CD14-positive monocyte (primary cell): ENCODE data around the gene HES7. TPM values are rescaled to one million over a fixed set of nuclear protein-coding genes. Genes with fewer than 3 reads are reported as not detected.
A peak's percentile ranks its signal among the peaks of the same experiment; 100 is the strongest.

Experiments used
- DNase-seq, 3 donors: peaks; one replicate each; pipeline ENCODE4 v3.0.0-alpha.2; 2011 to 2022
- H2AFZ ChIP-seq: 2 replicates; pipeline ENCODE4 v1.6.0; 2012; ENCODE audit warnings: mild to moderate bottlenecking, low read depth, low read length, inconsistent platforms; ENCODE audit not compliant: insufficient read depth, poor library complexity, severe bottlenecking
- H3K27ac ChIP-seq, 2 donors: 1 replicate in 1 of 2; 2 replicates in 1 of 2; pipeline ENCODE4 v1.5.1; 2012 to 2013; ENCODE audit warnings: low read length in 2 of 2, control low read depth in 1 of 2, inconsistent platforms in 1 of 2, low read depth in 1 of 2, mild to moderate bottlenecking in 1 of 2
- H3K27me3 ChIP-seq, 2 donors: one replicate each; pipeline versions ENCODE4 v1.6.0 to v1.6.1; 2011 to 2013; ENCODE audit warnings: low read length in 2 of 2; ENCODE audit not compliant: control insufficient read depth in 2 of 2, insufficient read depth in 2 of 2
- H3K36me3 ChIP-seq, 2 donors: replicated peaks in 1 of 2; 1 replicate in 1 of 2; 2 replicates in 1 of 2; pipeline versions ENCODE4 v1.5.1 to v1.6.1; 2012 to 2013; ENCODE audit warnings: low read length in 2 of 2, control low read depth in 1 of 2, inconsistent platforms in 1 of 2, mild to moderate bottlenecking in 1 of 2; ENCODE audit not compliant: insufficient read depth in 2 of 2, control insufficient read depth in 1 of 2
- H3K4me1 ChIP-seq, 2 donors: 1 replicate in 1 of 2; 2 replicates in 1 of 2; pipeline versions ENCODE4 v1.5.1 to v1.6.1; 2012 to 2013; ENCODE audit warnings: low read length in 2 of 2, control low read depth in 1 of 2, inconsistent platforms in 1 of 2, mild to moderate bottlenecking in 1 of 2, moderate library complexity in 1 of 2; ENCODE audit not compliant: insufficient read depth in 2 of 2, control insufficient read depth in 1 of 2
- H3K4me2 ChIP-seq: replicated peaks from 2 replicates; pipeline ENCODE3; 2012; ENCODE audit warnings: low read length, moderate library complexity, mild to moderate bottlenecking; ENCODE audit not compliant: poor library complexity, severe bottlenecking; ENCODE audit errors: extremely low read depth
- H3K4me3 ChIP-seq, 3 experiments: fragments of 200-600 bp in 1 of 3; sonication (generic) in 1 of 3; replicated peaks in 1 of 3; 1 replicate in 2 of 3; 2 replicates in 1 of 3; pipeline ENCODE4 v1.5.1; 2011 to 2013; ENCODE audit warnings: low read length in 3 of 3, mild to moderate bottlenecking in 3 of 3, control low read depth in 2 of 3, low read depth in 2 of 3, inconsistent platforms in 1 of 3, moderate library complexity in 1 of 3
- H3K79me2 ChIP-seq: 2 replicates; pipeline ENCODE4 v1.6.0; 2012; ENCODE audit warnings: mild to moderate bottlenecking, control low read depth, inconsistent platforms, low read length, moderate library complexity; ENCODE audit not compliant: insufficient read depth
- H3K9ac ChIP-seq: 2 replicates; pipeline ENCODE4 v1.6.0; 2017; ENCODE audit warnings: low read length, mild to moderate bottlenecking; ENCODE audit not compliant: insufficient read depth, poor library complexity, severe bottlenecking
- H3K9me3 ChIP-seq, 2 donors: replicated peaks in 1 of 2; 1 replicate in 1 of 2; 2 replicates in 1 of 2; pipeline versions ENCODE4 v1.5.1 to v1.6.1; 2012 to 2013; ENCODE audit warnings: low read length in 2 of 2, control low read depth in 1 of 2; ENCODE audit not compliant: control insufficient read depth in 1 of 2, insufficient read depth in 1 of 2
- H4K20me1 ChIP-seq: 2 replicates; pipeline ENCODE4 v1.6.0; 2012; ENCODE audit warnings: mild to moderate bottlenecking, low read length, control low read depth, moderate library complexity; ENCODE audit not compliant: insufficient read depth
- H3K27ac Mint-ChIP-seq, 7 donors: one replicate each; pipeline ENCODE4 v1.8.0; 2020; ENCODE audit warnings: mild to moderate bottlenecking in 7 of 7, mixed read lengths in 7 of 7, moderate library complexity in 6 of 7, inconsistent platforms in 2 of 7
- H3K27me3 Mint-ChIP-seq, 3 donors: one replicate each; pipeline ENCODE4 v1.8.0; 2021 to 2022; ENCODE audit warnings: low read depth in 3 of 3, mild to moderate bottlenecking in 3 of 3, mixed read lengths in 3 of 3, moderate library complexity in 3 of 3, inconsistent platforms in 1 of 3
- H3K36me3 Mint-ChIP-seq, 2 donors: one replicate each; pipeline ENCODE4 v1.8.0; 2020; ENCODE audit warnings: mixed read lengths in 2 of 2, inconsistent platforms in 1 of 2, mild to moderate bottlenecking in 1 of 2
- H3K4me1 Mint-ChIP-seq: one replicate; pipeline ENCODE4 v1.8.0; 2020; ENCODE audit warnings: mild to moderate bottlenecking, mixed read lengths
- H3K4me3 Mint-ChIP-seq, 2 donors: one replicate each; pipeline ENCODE4 v1.8.0; 2020; ENCODE audit warnings: mild to moderate bottlenecking in 2 of 2, mixed read lengths in 2 of 2, moderate library complexity in 1 of 2
- H3K9me3 Mint-ChIP-seq, 7 donors: one replicate each; pipeline ENCODE4 v1.8.0; 2020 to 2022; ENCODE audit warnings: mixed read lengths in 7 of 7, mild to moderate bottlenecking in 6 of 7, moderate library complexity in 6 of 7, inconsistent platforms in 2 of 7
- CTCF ChIP-seq: fragments of 200-600 bp; IDR thresholded peaks from one replicate; pipeline ENCODE4 v1.8.0; 2022; ENCODE audit warnings: antibody characterized with exemption, mild to moderate bottlenecking
- WGBS: methylation state at CpG from one replicate; pipeline ENCODE4 v1.1.5; 2013; ENCODE audit warnings: missing lambda C conversion rate; ENCODE audit not compliant: insufficient coverage; 5-methylcytosine and 5-hydroxymethylcytosine counted together
- intact Hi-C, 2 donors: fragments of 100-400 bp; cut with micrococcal nuclease; formaldehyde crosslinking; loops; one replicate each; pipeline versions ENCODE4 v1.15.0 to v1.15.1; 2023
- polyA plus RNA-seq, 3 donors: library from polyadenylated mRNA; depleted of rRNA in 1 of 3; unstranded in 2 of 3; stranded (reverse) in 1 of 3; fragments of 300-500 nt in 2 of 3; fragments of >200 nt in 1 of 3; fragmentation: Illumina TruSeq in 2 of 3; gene quantifications; 1 replicate in 2 of 3; 2 replicates in 1 of 3; pipeline ENCODE4 v1.2.3, GENCODE V29; 2012 to 2021

Gene HES7
- polyA plus RNA-seq, 3 donors: not detected

- Mint-ChIP-seq H3K27ac (peak overlapping the region in 2 of 7 donors; percentile 10 to 73), H3K4me3 (peak overlapping the region; percentile 86 to 97), H3K27me3 (peaks cover 82 to 91% (median 84%) of the 10 kb centered on the region in 3 donors), H3K4me1 (peaks cover 55% of the 10 kb centered on the region), H3K36me3 (peaks cover 21 to 31% of the 10 kb centered on the region in 2 donors), H3K9me3 (peaks cover 0 to 44% (median 29%) of the 10 kb centered on the region in 7 donors)
- under 1% methylated on average over 32 of the region's 35 CpGs for WGBS
- Histone ChIP-seq H4K20me1 (peaks cover 19% of the 10 kb centered on the region), H3K4me1 (peaks cover 57 to 64% of the 10 kb centered on the region in 2 donors), H3K36me3 (no peaks in the 10 kb centered on the region), H3K79me2 (no peaks in the 10 kb centered on the region), H3K9ac (no peak overlapping the region), H3K4me3 (peak overlapping the region; percentile 40 to 77 (median 47)), H3K27ac (no peak overlapping the region), H3K4me2 (peak overlapping the region; percentile 98), H2AFZ (peak overlapping the region; percentile 54), H3K9me3 (peaks cover 0 to 21% of the 10 kb centered on the region in 2 donors), H3K27me3 (peaks cover 50 to 80% of the 10 kb centered on the region in 2 donors)
- TF ChIP-seq CTCF: no peak
- intact Hi-C loops: loop anchor here in 1 of 2 donors (5.0 kb wide), 1 partner anchor 36 kb away; the partner anchor contains the start of gene VAMP2
- no peak for DNase-seq
Observed at GRCh38 chr17:8125947-8126490, 2.1 kb upstream of the HES7 start.

- peak overlapping the region; percentile 54 for H2AFZ ChIP-seq
- peak; percentile 79 to 85 (median 82) for DNase-seq
- no peak overlapping the region for H3K27ac ChIP-seq
- TF ChIP-seq CTCF: no peak
- H3K4me1 ChIP-seq: peaks cover 64 to 70% of the 10 kb centered on the region in 2 donors
- peaks cover 0 to 21% of the 10 kb centered on the region in 2 donors for H3K9me3 ChIP-seq
- H3K9ac ChIP-seq: no peak overlapping the region
- peaks cover 25% of the 10 kb centered on the region for H4K20me1 ChIP-seq
- peaks cover 52 to 87% of the 10 kb centered on the region in 2 donors for H3K27me3 ChIP-seq
- peaks cover 21 to 32% of the 10 kb centered on the region in 2 donors for H3K36me3 Mint-ChIP-seq
- H3K4me1 Mint-ChIP-seq: peaks cover 62% of the 10 kb centered on the region
- peak overlapping the region; percentile 98 for H3K4me2 ChIP-seq
- H3K9me3 Mint-ChIP-seq: peaks cover 0 to 47% (median 34%) of the 10 kb centered on the region in 7 donors
- peak overlapping the region; percentile 86 to 97 for H3K4me3 Mint-ChIP-seq
- H3K36me3 ChIP-seq: no peaks in the 10 kb centered on the region
- peaks cover 89 to 97% (median 91%) of the 10 kb centered on the region in 3 donors for H3K27me3 Mint-ChIP-seq
- 1% methylated on average over 28 of the region's 40 CpGs for WGBS
- peak overlapping the region in 1 of 7 donors; percentile 64 for H3K27ac Mint-ChIP-seq
- no peaks in the 10 kb centered on the region for H3K79me2 ChIP-seq
- intact Hi-C loops: loop anchor here in 1 of 2 donors (5.0 kb wide), 1 partner anchor 37 kb away; the partner anchor contains the start of gene VAMP2
- peak overlapping the region; percentile 40 to 77 (median 47) for H3K4me3 ChIP-seq
Observed at GRCh38 chr17:8125154-8125946, 1.4 kb upstream of the HES7 start.
